GM21576 (cell line): Measurements from ENCODE around the gene UPK3A.
"Not testable (repeated sequence)": the region's sequence is repeated elsewhere in the genome, so short reads cannot be mapped to it uniquely, and the experiment has no call there.

Experiments
- ATAC-seq: cut with Tn5 transposase; IDR thresholded peaks from one replicate; pipeline ENCODE4 v1.9.1; 2021; ENCODE audit warnings: mild to moderate bottlenecking, moderate library complexity; ENCODE audit not compliant: unreplicated experiment

Gene UPK3A

DNA sequence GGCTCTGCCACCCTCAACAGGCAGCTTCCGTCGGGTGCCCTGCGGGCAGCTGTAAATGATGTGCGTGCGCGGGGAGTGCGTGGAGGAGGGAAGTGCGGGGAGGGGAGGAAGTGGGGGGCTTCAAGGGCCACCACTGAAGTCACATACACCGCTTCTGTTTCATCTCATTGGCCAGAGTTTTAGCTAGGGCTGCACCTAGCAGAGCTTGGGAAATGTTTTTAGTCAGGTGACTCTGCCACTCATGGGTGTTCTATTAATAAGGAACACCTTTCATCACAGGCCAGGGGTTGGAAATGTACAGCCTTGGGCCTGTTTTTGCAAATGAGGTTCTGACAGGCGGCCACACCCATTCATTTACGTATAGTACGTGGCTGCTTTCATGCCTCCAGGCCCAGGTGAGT, 39.6 kb downstream of the UPK3A start:
- ATAC-seq = no peak

DNA sequence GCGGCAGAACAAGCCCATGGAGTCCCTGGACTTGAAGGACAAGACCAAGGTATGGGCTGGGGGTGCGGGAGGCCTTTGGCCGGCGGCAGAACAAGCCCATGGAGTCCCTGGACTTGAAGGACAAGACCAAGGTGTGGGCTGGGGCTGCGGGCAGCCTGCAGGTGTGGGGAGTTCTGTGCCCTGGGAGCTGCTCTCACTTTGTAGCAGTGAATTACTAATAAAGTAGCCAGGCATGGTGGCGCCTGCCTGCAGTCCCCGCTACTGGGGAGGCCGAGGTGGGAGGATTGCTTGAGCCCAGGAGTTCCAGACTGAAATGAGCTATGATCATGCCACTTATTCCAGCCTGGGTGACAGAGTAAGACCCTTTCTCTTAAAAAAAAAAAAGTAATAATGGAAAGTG, 43.5 kb downstream of the UPK3A start:
- not testable (repeated sequence) for ATAC-seq

DNA sequence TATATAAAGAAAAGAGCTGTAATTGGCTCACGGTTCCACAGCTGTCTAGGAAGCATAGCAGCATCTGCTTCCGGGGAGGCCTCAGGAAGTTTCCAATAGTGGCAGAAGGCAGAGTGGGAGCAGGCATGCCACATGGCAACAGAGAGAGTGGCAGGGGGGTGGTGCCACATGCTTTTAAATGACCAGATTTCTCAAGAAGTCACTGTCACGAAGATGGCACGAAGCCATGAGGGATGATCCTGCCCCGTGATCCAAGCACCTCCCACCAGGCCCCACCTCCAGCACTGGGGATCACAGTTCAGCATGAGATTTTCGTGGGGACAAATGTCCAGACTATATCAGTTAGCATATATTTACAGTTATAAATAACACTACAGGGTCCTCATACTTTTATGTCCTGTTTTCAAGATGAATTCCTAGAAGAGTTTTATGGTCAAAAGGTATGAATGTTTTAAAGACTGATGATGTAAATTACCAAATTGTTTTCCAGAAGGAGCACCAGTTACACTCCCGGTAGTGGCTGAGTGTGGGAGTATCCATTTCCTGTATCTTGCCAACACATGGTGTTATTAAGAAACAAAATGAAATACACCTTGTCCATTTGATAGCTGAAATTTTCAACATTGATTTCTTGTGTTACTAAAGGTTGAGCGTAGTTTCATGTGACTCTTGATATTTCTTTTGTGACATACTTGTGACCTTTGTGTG, 44.2 kb downstream of the UPK3A start:
- no peak for ATAC-seq

DNA sequence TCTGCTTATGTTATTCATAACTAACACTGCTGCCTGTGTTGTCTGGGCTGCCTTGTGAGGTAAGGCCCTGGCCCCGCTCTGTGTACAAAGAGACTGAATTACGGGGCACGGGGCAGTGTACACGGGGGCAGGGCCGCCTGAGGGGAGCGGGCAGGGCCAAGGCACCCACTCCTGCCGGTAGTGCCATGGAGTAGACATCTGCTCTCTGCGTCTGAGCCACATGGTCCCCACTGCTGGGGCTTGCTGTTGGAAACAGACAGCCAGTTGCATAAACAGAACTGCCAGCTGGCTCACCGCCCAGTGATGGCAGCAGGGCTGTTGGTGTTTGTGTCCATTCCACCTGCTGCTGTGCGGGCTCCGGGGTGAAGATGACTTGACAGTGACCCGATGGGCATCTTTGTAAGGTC, 44.8 kb downstream of the UPK3A start:
- no peak for ATAC-seq

DNA sequence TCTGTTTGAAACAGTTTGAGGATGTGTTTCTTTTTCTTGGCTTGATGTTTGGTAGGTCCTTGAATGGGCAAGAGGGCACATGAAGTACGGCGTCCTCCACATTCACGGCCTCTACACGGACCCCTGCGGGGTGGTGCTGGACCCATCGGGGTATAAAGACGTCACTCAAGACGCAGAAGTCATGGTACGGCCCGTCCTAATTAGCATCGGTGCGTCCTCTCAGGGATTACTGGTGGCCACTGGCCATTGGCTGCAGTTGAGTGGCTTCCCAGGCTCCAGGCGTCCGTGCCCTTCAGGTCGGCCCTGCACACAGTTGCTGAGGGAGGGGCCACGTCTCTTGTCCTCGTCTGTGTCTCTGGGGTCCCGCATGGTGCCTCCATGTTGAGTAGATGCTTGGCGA, 45.8 kb downstream of the UPK3A start:
- no peak for ATAC-seq

DNA sequence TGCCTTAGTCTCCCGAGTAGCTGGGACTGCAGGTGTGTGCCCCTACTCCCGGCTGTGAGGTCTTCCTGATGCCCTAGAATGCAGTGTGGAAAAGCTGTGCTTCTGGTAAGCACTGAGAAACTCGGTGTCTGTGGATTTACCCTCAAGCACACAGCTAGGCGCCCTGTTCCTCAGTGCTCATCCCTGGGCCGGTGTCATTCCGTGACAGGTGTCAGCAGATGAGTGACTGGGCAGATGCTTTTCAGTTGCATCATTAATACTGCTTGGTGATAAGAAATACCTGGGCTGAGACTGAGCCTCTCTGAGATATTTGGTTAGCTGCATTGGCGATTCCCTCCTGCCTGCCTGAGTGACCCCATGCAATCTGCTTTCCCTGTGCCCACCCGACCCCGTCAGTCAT, 46.7 kb downstream of the UPK3A start:
- ATAC-seq = no peak

DNA sequence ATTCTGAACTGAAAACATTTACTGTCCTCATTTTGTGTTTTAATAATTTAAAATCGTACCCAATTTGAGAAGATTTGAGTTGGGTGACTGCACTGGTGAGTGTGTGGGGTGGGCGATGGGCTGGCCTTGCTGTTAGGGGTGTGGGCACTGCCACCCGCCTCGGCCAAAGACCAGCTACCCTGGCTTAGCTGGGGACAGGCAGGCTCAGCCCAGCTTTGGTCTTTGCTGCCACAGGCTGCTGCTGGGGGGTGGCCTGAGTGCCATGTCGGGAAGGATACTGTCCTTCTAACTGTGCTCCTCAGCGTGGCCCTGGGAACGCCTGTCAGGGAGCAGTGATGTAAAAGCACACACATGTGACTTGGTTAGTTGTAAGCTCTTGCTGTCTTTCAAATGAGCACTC, 47.3 kb downstream of the UPK3A start:
- no peak for ATAC-seq

DNA sequence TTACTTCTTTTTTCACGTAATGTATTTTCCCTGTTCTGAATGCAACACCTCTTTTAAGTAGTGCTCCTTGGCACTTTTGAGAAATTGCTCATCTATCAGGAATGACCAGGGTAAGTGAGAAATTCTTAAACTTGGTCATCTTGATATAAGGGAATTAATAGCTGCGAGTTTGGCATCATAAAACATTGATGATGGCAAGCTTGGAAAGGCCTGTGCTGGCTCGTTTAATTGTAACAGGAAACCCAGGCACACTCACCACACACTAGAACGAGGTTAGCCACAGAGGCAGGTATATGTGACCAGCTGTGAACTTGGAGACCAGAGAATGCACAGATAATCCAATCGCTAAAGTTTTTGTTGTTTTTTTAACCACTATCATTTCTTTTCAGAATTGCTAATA, 49.3 kb downstream of the UPK3A start:
- no peak for ATAC-seq

DNA sequence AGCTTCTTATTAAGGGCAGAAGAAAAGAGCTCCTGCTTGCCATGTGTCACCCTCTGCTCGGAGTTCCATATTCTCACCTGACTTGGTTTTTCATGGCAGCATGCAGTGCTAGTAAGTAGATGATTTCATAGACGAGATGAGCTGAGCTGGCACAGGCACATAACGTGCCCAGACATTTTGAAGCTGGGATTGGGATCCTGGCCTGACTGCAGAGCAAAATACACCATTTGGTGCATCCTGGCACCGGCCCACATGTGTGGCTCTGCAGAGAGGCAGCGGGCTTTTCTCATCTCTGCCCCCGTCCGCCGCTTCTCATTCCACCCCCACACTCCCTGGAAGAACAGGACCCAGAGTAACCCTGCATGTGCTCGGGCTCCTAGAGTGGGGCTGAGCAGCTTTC, 49.8 kb downstream of the UPK3A start:
- no peak for ATAC-seq

DNA sequence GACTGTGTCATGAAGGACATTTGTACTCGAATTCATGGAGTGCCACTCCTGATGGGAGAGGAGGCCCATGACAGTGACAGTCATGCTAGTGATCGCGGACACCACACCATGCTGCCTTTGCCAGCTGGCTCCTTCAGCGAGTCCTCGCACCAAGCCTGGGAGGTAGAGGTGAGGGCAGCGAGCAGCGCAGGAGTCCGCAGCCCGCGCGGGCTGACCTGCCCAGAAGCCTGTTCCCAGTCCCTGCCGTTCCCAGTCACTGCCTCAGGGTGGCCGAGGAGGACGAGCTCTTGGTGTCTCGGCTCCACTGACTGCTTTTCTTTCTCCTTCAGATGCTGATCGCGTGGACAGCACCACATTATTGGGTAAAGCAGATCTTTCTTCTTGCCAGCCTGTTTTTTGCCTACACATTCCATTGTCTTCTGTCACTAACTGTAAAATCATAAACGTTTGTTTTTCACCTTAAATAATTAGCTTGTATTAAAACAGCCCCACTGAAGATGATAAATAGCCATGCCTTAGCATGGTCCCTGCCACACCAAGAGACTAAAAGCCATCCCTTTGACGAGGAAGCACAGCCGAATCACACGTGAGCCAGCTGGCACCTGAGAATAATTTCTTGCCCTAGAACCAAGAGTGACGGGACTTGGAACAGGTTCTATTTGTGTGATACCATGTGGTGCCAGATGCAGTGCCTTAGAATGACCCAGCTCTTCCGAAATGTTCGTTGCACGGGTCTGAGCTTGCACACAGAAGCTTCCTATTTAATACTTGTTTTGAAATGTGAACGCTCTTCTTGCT, 50.5 kb downstream of the UPK3A start:
- no peak for ATAC-seq

DNA sequence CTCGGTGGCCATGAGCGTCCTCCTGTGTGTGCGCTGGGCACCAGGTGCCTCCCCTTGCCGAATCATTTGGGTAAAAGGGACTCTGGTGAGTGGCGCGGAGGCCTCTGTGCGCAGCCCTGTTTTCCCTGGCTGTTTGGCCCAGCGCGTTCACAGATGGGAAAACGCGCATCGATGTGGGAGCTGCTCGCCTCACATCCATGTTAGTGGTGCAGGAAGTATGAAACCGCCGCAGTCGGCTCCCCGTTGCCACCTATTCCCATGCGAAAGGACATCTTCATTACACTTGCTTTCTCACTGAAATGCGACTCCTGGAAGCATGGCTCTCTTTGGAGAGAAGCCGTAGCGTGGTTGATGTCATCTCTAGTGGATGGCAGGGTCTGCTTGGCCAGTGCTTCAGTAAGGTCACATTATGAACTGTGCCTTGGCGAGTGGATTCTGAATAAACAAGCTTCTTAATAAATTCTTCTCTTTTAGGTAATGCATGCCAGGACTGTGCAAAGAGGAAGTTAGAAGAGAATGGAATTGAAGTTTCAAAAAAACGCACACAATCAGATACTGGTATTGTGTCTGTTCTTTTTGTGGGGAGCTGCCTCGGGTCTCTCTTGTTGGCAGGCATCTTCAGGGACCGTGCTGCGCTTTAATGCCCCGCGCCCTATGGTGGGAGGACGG, 51.2 kb downstream of the UPK3A start:
- ATAC-seq = no peak

DNA sequence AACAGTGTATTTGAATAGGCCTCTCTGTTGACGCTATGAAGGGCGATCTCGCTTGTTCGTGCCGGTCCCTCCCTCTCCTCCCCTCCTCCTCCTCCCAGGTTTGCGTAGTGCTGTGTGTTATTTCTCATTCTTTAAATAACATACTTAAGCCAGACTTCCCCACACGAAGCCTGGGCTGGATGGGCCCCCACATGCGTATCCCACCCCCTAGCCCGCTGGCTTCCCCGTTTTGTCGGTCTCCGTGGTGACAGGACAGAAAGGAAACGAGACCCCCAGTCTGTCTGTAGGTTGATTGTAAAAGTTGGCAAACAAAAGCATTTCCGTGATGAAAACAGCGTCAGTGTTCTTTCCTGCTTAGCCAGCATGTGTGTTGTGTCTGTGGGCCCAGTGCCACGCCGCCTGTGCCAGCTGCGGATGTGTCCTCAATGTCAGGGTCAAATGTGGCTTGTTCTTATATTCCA, 52.3 kb downstream of the UPK3A start:
- no peak for ATAC-seq

DNA sequence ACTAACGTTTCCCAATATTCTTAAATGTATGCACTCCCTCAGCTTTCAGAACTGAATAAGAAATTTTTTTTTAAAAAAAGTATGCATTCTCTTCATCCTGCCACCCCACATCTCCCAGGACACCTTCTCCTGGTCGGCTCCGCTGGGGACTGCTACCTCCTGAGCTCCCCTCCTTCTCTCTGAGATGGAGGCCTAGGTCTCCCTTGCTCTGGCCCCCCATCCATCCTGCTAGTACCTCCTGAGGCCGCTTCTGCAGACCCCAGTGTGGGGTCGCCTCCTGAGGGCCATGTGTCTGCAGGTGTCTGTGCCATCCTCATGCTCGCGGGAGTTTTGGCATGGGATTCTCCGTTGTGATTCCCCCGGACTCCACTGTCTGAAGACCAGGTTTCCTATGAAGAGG, 52.8 kb downstream of the UPK3A start:
- no peak for ATAC-seq

DNA sequence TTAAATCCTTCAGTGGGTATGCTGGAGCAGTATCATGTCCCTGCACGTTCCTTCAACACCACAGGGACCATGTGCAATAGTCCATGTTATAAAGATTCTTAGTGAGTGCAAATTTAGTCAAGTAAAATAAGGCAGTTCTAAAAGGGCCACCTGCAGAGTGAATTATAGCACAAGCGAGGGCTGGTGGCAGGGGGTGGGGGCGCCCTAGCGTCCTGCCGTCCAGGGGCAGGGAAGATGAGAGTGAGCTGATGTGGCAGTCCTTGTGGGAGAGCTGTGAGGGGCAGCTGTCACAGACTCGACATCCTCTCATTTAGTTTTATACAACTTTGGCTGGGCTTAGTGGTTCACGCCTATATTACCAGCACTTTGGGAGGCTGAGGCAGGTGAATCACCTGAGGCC, 54.0 kb downstream of the UPK3A start:
- ATAC-seq = no peak

DNA sequence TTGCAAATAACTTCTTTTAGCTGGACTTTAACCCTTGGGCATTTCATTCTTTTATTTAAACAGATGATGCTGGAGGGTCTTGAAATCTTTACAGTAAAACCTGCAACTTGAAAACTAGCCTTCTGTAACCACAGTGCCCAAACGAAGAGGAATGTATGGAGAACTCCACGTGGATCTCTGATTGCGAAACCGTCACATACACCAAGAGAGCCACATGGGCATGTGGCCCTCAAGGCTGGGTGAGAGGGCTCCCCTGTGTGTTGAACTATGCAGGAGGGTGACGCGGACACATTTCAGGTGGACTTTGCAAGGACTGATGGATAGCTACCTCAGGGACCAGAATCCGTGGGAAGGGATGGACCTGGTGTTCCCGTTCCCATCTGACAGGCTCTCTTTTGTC, 55.6 kb downstream of the UPK3A start:
- ATAC-seq = no peak

DNA sequence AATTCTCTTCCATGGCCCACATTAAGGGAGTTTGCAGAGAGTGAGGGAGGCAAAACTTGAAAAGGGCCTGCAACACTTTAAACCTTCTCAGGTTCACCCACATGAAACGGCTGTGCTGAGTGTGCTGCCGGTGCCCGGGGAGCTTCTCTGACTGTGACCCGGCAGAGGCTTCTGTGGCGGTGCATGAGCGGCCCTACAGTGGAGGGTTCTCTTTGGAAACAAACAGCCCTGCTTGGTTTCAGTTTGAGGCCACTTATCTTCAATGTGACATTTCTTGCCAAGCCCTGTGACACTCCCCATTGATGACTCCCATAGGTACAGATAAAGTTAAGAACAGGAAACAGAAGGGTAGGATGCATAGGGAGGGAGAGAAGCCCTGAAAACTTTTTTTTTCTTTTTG, 56.7 kb downstream of the UPK3A start:
- no peak for ATAC-seq

DNA sequence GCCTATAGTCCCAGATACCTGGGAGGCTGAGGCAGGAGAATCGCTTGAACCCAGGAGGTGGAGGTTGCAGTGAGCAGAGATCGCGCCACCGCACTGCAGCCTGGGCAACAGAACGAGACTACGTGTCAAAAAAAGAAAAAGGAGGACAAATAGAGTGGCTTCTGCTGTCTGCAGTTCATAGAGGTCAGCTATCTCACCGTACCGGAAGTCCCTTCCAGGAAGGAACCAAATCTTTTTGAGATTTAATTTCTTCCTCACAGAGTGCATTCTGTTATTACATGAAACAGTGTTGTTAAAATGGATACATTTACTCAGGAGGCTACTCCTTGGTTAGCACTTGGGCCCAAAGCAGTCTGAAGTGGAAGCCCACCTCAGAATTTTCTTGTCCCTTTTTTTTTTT, 58.4 kb downstream of the UPK3A start:
- no peak for ATAC-seq

DNA sequence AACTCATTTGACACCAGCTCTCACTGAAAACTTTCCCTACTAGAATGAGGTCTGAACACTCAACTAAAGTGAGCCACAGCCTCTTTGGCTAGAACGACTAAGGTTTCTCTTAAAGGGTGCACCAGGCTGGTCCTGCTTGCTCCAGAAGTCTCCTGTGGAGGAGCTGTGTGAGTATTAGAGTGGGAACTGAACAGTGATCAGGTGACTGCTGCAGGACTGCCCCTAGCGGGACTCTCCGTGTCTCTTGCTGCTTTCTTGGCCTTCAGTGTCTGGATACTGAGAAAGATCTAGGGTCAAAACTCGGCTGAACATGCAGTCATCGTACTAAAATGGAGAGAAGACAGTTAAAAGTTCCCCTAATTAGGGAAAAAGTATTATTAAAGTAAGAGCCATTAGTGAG, 59.6 kb downstream of the UPK3A start:
- ATAC-seq = no peak
